ENCODE results near the gene CDHR1.

CDHR1 gene

DNA sequence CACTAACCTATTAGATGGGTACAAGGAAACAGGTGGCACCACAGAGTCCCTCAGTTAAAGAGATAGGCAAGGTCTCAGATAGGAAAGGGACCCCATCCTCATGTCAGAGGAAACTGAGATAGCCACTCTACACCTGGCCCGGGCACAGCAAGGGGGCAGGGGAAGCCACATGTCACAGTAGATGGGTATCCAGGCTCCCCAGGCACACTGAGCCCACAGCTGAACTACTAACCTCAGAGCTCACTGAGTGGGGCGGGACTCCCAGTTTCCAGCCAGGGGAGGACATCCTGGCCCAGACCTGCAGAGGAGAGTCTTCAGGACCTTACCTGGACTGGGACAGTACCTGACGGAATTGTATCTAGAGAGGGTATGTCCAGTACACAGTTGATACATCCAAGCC, 3.7 kb upstream of the CDHR1 start:
- no peaks in the 10 kb centered on the region for H3K9me3 ChIP-seq (ENCODE audit: control insufficient read depth, low read length)
- WGBS, 2 experiments (ENCODE audit: insufficient coverage in 2 of 2): 82 to 100% methylated on average over 3 of the region's 3 CpGs
- H3K4me1 ChIP-seq (ENCODE audit: control insufficient read depth, insufficient read depth, low read length, poor library complexity, severe bottlenecking): peaks cover 8% of the 10 kb centered on the region
- no peak overlapping the region for H3K27ac ChIP-seq (ENCODE audit: low read depth, low read length, severe bottlenecking)
- H3K4me3 ChIP-seq (ENCODE audit: extremely low read depth, insufficient read depth, low read length, poor library complexity, severe bottlenecking): no peak overlapping the region
- no peaks in the 10 kb centered on the region for H3K36me3 ChIP-seq (ENCODE audit: control insufficient read depth, insufficient read depth, low read length)

DNA sequence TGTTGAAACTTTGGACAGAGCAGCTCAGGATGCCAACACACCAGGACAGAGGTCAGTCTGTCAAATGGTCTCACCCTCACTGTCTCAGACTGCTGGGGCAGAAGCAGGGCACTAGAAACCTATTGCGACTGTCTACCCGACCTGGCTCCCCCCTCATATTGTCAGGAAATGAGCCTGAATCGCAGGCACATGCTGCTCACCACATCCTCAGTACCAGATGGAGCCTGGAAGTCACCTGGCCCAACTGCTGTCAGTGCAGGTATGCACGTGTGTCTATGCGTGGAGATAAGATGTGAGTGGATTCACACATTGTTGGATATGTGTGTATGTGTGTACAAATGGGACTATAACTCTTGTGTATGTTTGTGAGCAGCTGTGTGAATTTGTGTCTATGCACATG, 3.2 kb upstream of the CDHR1 start:
- WGBS, 2 experiments (ENCODE audit: insufficient coverage in 2 of 2): 89 to 94% methylated on average over 4 to 5 of the region's 5 CpGs
- H3K4me1 ChIP-seq (ENCODE audit: control insufficient read depth, insufficient read depth, low read length, poor library complexity, severe bottlenecking): peaks cover 8% of the 10 kb centered on the region
- no peaks in the 10 kb centered on the region for H3K9me3 ChIP-seq (ENCODE audit: control insufficient read depth, low read length)
- H3K27ac ChIP-seq (ENCODE audit: low read depth, low read length, severe bottlenecking): no peak overlapping the region
- H3K36me3 ChIP-seq (ENCODE audit: control insufficient read depth, insufficient read depth, low read length): no peaks in the 10 kb centered on the region
- H3K4me3 ChIP-seq (ENCODE audit: extremely low read depth, insufficient read depth, low read length, poor library complexity, severe bottlenecking): no peak overlapping the region

DNA sequence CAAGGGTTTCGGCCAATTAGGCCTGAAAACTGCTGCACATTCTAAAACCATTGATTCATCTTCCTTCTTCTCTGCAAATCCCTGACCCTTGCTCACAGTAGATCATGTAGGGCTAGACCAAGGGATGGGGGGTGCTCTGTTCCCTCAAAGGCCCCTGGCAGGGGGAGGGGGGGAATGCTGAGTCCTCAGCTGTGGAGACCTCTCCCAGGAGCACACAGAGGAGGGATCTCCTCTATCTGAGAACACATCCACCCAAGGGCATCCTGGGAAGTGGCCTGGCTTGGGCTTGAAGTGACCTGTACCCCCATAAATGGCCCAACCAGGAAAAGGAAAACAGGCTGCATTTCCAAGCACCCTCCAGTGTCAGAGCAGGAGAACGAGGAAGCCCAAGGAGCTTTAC, 1.0 kb upstream of the CDHR1 start:
- Histone ChIP-seq H3K36me3 (ENCODE audit: control insufficient read depth, insufficient read depth, low read length) (no peaks in the 10 kb centered on the region), H3K4me1 (ENCODE audit: control insufficient read depth, insufficient read depth, low read length, poor library complexity, severe bottlenecking) (peaks cover 8% of the 10 kb centered on the region), H3K4me3 (ENCODE audit: extremely low read depth, insufficient read depth, low read length, poor library complexity, severe bottlenecking) (no peak overlapping the region), H3K9me3 (ENCODE audit: control insufficient read depth, low read length) (no peaks in the 10 kb centered on the region), H3K27ac (ENCODE audit: low read depth, low read length, severe bottlenecking) (no peak overlapping the region)
- WGBS, 2 experiments (ENCODE audit: insufficient coverage in 2 of 2): 85 to 100% methylated on average over 1 of the region's 2 CpGs

DNA sequence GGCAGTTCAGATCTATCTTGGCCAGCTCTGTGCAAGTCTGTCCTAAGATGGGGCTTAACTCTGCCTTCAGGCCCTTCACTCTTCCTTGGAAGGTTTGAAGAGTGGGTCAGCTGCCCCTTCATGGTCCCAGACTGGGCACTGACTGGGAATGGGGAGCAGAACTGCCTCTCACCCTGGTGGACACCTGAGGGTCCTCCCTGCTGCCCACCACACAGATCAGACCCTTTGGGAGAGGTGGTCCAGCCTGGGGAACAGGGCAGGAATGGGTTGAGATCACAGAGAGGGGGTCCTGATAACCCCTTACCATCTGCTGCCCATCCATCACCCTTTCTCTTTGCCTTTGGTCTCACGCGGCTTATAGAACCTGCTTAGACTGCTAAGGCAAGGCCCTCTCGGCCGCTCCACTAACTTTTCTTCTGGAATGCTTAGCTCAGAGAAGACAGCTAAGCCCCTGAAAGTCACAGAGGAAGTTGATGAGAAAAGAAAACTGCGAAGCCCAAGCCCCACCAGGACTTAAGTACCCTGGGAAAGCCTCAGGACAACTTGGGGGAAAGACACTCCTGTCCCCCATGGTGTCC, 402 bp upstream of the CDHR1 start:
- Histone ChIP-seq H3K9me3 (ENCODE audit: control insufficient read depth, low read length) (no peaks in the 10 kb centered on the region), H3K4me3 (ENCODE audit: extremely low read depth, insufficient read depth, low read length, poor library complexity, severe bottlenecking) (peak overlapping the region; percentile 41), H3K36me3 (ENCODE audit: control insufficient read depth, insufficient read depth, low read length) (no peaks in the 10 kb centered on the region), H3K4me1 (ENCODE audit: control insufficient read depth, insufficient read depth, low read length, poor library complexity, severe bottlenecking) (peaks cover 8% of the 10 kb centered on the region), H3K27ac (ENCODE audit: low read depth, low read length, severe bottlenecking) (no peak overlapping the region)
- 20 to 54% methylated on average over 1 to 5 of the region's 5 CpGs for WGBS, 2 experiments (ENCODE audit: insufficient coverage in 2 of 2)

DNA sequence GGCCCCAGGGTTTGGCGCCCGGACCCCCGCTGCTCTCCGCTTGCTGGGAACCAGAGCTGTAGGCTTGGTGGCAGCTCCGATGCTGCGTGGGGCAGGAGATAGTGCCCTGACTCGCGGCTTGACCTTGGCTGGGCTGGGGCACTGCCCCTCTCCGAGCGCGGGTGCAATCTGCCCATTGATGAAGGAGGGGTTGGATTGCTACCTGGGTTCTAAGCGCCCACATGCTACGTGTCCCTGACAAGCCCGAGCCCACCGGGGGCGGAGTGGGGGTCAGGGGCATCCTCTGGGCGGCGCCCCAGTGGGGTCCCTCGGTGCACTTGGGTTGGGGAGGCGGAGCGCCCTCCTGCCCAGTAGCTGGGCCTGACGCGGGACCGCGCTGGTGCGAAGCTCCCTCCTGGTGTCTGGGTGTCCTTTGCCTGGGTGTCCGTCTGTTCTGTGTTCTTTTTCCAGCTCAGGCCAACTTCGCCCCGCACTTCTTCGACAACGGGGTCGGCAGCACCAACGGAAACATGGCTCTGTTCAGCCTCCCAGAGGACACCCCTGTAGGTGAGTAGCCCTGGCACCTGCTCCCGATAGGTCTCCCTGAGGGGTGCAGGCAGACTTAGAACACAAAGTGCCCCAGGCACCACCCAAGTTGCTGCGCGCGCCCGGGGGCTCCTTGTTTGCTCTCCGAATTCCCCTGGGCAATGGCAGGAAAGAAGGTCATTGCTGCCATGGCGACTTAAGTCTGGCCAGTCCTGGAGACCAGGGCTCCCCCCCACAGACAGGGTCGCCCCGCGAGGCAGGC, 900 bp downstream of the CDHR1 start:
- 39 to 41% methylated on average over 37 to 38 of the region's 43 CpGs for WGBS, 2 experiments (ENCODE audit: insufficient coverage in 2 of 2)
- Histone ChIP-seq H3K9me3 (ENCODE audit: control insufficient read depth, low read length) (no peaks in the 10 kb centered on the region), H3K4me3 (ENCODE audit: extremely low read depth, insufficient read depth, low read length, poor library complexity, severe bottlenecking) (peak overlapping the region; percentile 41)

DNA sequence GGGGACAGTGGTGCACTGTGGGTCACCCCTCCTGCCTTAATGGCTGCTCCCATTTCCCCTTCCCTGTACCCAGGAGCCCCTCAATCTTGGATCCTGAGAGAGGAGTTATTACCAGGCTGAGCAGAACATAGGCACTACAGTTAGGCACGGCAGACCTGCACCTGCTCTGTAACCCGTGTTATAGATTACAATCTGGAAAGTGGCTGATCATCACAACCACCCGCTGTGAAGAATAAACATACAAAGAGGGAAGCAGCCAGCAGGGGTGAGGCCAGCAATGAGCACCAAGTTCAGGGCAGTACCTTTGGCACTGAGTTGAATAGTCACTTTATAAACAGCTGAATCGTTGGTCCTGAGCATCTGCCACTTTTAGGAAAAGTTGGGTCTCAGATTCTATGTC, 1.7 kb downstream of the CDHR1 start:
- H3K4me3 ChIP-seq (ENCODE audit: extremely low read depth, insufficient read depth, low read length, poor library complexity, severe bottlenecking): no peak overlapping the region
- H3K27ac ChIP-seq (ENCODE audit: low read depth, low read length, severe bottlenecking): no peak overlapping the region
- H3K9me3 ChIP-seq (ENCODE audit: control insufficient read depth, low read length): no peaks in the 10 kb centered on the region
- H3K4me1 ChIP-seq (ENCODE audit: control insufficient read depth, insufficient read depth, low read length, poor library complexity, severe bottlenecking): peaks cover 8% of the 10 kb centered on the region
- WGBS, 2 experiments (ENCODE audit: insufficient coverage in 2 of 2): 53 to 63% methylated on average over 4 of the region's 4 CpGs
- H3K36me3 ChIP-seq (ENCODE audit: control insufficient read depth, insufficient read depth, low read length): no peaks in the 10 kb centered on the region

More for the DNA sequence above, 900 bp downstream of the CDHR1 start:
- Histone ChIP-seq H3K36me3 (ENCODE audit: control insufficient read depth, insufficient read depth, low read length) (no peaks in the 10 kb centered on the region), H3K4me1 (ENCODE audit: control insufficient read depth, insufficient read depth, low read length, poor library complexity, severe bottlenecking) (peaks cover 8% of the 10 kb centered on the region), H3K27ac (ENCODE audit: low read depth, low read length, severe bottlenecking) (no peak overlapping the region)

DNA sequence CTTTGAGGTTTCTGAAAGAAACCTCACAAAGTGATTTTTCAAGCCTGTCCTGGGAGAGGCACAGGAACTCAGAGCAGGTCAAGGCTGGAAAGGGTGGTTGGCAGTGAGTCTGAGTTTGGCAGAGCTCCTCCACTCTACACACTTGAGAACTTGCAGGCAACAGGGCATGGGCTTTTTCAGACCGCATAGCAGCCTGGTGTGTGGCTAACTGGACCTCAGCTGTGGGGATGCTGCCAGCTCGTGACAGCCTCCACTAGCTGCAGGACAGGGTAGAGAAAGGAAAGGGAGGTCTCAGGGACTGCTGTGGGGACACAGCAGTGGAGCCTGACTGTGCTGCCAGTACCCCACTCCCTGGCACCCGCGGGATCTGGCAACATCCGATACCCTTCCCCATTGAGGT, 2.6 kb downstream of the CDHR1 start:
- Histone ChIP-seq H3K36me3 (ENCODE audit: control insufficient read depth, insufficient read depth, low read length) (no peaks in the 10 kb centered on the region), H3K4me3 (ENCODE audit: extremely low read depth, insufficient read depth, low read length, poor library complexity, severe bottlenecking) (no peak overlapping the region), H3K4me1 (ENCODE audit: control insufficient read depth, insufficient read depth, low read length, poor library complexity, severe bottlenecking) (peaks cover 8% of the 10 kb centered on the region), H3K27ac (ENCODE audit: low read depth, low read length, severe bottlenecking) (no peak overlapping the region), H3K9me3 (ENCODE audit: control insufficient read depth, low read length) (no peaks in the 10 kb centered on the region)
- 60 to 80% methylated on average over 1 to 4 of the region's 5 CpGs for WGBS, 2 experiments (ENCODE audit: insufficient coverage in 2 of 2)

DNA sequence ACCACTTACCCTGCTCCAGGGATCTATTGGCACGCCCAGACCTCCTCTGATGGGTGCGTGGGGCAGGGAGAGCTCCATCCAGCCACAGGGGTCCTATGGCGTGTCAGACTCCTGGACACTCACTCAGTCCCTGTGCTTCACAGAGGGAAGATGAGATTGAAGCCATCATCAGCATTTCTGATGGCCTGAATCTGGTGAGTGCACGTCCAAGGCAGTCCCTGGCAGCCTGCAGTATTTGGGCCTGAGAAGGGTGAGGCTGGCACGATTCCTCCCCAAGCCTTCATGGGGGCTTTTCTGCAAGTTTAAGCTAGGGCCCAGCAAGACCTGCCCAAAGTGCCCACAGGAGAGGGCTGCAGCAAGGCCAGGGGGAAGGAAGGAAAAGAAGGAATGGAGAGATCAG, 3.3 kb downstream of the CDHR1 start:
- no peak overlapping the region for H3K4me3 ChIP-seq (ENCODE audit: extremely low read depth, insufficient read depth, low read length, poor library complexity, severe bottlenecking)
- H3K27ac ChIP-seq (ENCODE audit: low read depth, low read length, severe bottlenecking): no peak overlapping the region
- peaks cover 8% of the 10 kb centered on the region for H3K4me1 ChIP-seq (ENCODE audit: control insufficient read depth, insufficient read depth, low read length, poor library complexity, severe bottlenecking)
- no peaks in the 10 kb centered on the region for H3K9me3 ChIP-seq (ENCODE audit: control insufficient read depth, low read length)
- no peaks in the 10 kb centered on the region for H3K36me3 ChIP-seq (ENCODE audit: control insufficient read depth, insufficient read depth, low read length)
- WGBS, 2 experiments (ENCODE audit: insufficient coverage in 2 of 2): 82 to 87% methylated on average over 4 to 5 of the region's 5 CpGs

DNA sequence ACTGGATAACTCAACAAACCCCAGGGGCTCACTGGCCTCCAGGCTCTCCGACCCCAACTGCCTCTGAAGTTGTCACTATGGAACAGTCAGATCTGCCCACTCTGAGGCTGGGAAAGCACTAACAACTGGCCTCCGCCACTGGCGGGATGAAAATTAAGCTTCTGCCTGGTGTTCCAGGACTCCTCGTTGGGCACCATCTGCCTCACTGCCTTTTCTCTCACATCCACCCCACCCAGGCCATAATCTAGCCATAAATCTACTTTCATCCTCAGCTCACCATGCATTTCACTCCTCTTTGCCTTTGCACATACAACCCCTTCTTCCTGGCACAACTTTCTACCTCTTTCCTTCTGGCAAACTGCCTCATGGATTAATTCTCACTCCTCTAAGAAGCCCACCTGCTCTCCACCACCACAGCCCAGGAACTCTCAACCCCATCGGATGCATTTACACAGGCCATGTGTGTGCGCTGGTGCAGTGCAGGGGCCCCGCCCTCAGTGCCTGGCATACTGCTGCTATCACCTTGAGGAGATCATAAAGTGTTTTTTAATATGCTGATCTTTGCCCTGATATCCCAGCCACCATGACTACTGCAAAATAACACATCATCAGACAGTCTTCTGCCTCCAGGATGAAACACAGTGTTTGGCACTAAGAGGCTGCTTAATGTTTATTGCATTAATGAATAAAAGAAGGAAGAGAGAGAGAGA, 4.0 kb downstream of the CDHR1 start:
- WGBS, 2 experiments (ENCODE audit: insufficient coverage in 2 of 2): 85 to 91% methylated on average over 4 to 5 of the region's 7 CpGs
- H3K9me3 ChIP-seq (ENCODE audit: control insufficient read depth, low read length): no peaks in the 10 kb centered on the region
- H3K36me3 ChIP-seq (ENCODE audit: control insufficient read depth, insufficient read depth, low read length): no peaks in the 10 kb centered on the region

DNA sequence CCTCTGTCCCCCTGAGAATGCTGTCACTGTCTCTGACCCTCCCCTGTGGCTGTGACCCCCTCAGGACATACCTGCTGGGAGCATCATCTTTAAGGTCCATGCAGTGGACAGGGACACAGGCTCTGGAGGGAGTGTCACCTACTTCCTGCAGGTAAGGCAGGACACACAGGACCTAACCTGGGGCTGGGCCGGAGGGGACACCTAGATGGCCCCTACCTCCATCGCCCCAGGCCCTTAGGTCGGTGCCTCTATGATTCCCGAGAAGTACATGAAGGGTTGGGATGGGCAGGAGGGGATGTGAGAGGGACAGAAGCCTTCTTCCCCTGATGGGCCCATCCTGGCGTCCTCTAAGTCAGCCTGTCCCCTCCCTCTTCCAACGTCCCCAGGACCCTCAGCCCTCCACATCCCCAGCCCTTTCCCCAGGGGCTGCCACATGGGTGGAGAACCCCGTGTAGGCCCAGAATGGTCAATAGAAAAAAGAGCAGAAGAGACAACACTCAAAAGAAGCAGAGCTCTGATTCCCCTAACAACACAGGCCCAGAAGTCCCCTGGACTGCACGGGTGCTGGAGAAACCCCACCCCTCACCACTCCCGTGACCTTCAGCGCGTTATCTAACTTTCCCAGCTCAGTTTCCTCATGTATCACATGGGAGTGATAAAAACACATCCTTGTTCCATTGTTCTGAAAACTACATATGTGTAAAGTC, 6.4 kb downstream of the CDHR1 start:
- Histone ChIP-seq H3K9me3 (ENCODE audit: control insufficient read depth, low read length) (no peaks in the 10 kb centered on the region), H3K4me3 (ENCODE audit: extremely low read depth, insufficient read depth, low read length, poor library complexity, severe bottlenecking) (no peak overlapping the region), H3K36me3 (ENCODE audit: control insufficient read depth, insufficient read depth, low read length) (no peaks in the 10 kb centered on the region), H3K4me1 (ENCODE audit: control insufficient read depth, insufficient read depth, low read length, poor library complexity, severe bottlenecking) (no peaks in the 10 kb centered on the region), H3K27ac (ENCODE audit: low read depth, low read length, severe bottlenecking) (no peak overlapping the region)
- 90 to 91% methylated on average over 4 of the region's 11 CpGs for WGBS, 2 experiments (ENCODE audit: insufficient coverage in 2 of 2)

More for the DNA sequence above, 4.0 kb downstream of the CDHR1 start:
- no peak overlapping the region for H3K4me3 ChIP-seq (ENCODE audit: extremely low read depth, insufficient read depth, low read length, poor library complexity, severe bottlenecking)
- H3K27ac ChIP-seq (ENCODE audit: low read depth, low read length, severe bottlenecking): no peak overlapping the region
- peaks cover 8% of the 10 kb centered on the region for H3K4me1 ChIP-seq (ENCODE audit: control insufficient read depth, insufficient read depth, low read length, poor library complexity, severe bottlenecking)

All from mesodermal cell (in vitro differentiated cells).